Brain microvascular endothelial cell (primary cell): Measurements from ENCODE around the gene CDH26.

Experiments used
- DNase-seq: peaks from one replicate; pipeline ENCODE4 v3.0.0-alpha.2; 2020
- H3K27ac ChIP-seq: fragments of 250-450 bp; sonication (Bioruptor Pico); 2 replicates; pipeline ENCODE4 v1.5.1; 2020; ENCODE audit warnings: mild to moderate bottlenecking, moderate library complexity
- H3K27me3 ChIP-seq: fragments of 250-450 bp; sonication (Bioruptor Pico); replicated peaks from 2 replicates; pipeline ENCODE4 v1.5.1; 2020; ENCODE audit warnings: mild to moderate bottlenecking
- H3K36me3 ChIP-seq: fragments of 250-450 bp; sonication (Bioruptor Pico); replicated peaks from 2 replicates; pipeline ENCODE4 v1.5.1; 2020; ENCODE audit warnings: mild to moderate bottlenecking
- H3K4me3 ChIP-seq: 2 replicates; pipeline ENCODE4 v1.5.1; 2011; ENCODE audit warnings: low read depth, mild to moderate bottlenecking, control low read depth, low read length, moderate library complexity
- CTCF ChIP-seq: IDR thresholded peaks from 2 replicates; pipeline ENCODE4 v1.5.1; 2011; ENCODE audit warnings: low read depth, mild to moderate bottlenecking, moderate library complexity, low read length, control low read depth, inconsistent platforms; ENCODE audit errors: missing control alignments
- in situ Hi-C: cut with HindIII; loops from 2 replicates; pipeline ENCODE4 v1.10.0; 2017; ENCODE audit warnings: low sequenced_read_pairs, low pct_ligation_motif_present

The CDH26 gene

DNA sequence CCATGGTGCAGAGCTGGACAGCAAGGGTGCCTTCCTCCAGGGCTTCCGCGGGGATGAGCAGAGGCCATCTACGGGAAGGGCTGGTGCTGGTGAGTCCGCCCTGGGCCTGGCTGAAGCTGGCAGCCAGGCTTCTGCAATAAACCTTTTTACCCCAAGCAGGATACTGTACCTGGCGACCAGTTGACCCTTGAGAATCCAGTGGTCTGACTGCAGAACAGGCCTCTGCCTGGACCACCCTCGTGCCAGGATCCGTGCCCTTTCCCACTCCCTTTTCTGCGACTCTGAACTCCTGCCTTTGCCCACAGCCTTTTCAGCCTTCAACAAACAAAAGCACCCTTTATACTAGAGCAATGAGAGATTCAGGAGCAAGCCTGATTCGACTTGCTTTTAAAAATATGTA lies 18.9 kb downstream of the CDH26 start:
- DNase-seq, result no peak
- Histone ChIP-seq H3K27me3 (no peaks in the 10 kb centered on the region), H3K4me3 (no peak overlapping the region), H3K27ac (no peak overlapping the region), H3K36me3 (no peaks in the 10 kb centered on the region)
- TF ChIP-seq CTCF, result no peak
- in situ Hi-C loops, result no loop called here

DNA sequence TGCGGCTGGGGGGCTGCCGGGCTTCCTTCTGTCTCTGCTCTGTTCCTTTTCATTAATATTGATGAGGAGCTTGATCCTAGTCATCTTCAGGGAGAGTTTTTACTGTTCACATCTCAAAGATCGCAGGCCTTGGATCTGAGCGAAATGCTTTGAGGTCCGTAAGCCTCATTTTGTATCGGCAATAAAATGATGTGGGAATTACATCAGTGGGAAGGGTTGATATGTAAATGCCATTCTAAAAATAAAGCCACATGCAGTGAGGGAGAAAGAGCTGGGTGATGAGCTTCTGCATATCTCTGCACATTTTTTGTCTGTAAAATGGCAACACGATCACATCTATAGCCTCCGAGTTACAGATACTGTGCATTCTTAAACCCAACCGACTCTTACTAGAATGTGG lies 24.9 kb downstream of the CDH26 start:
- Histone ChIP-seq H3K27ac (no peak overlapping the region), H3K36me3 (no peaks in the 10 kb centered on the region), H3K4me3 (no peak overlapping the region), H3K27me3 (no peaks in the 10 kb centered on the region)
- no peak for TF ChIP-seq CTCF
- in situ Hi-C loops, result no loop called here
- DNase-seq, result no peak

GRCh38 chr20:59984541-59984940 lies 26.3 kb downstream of the CDH26 start:
- in situ Hi-C loops, result no loop called here
- Histone ChIP-seq H3K27ac (no peak overlapping the region), H3K36me3 (no peaks in the 10 kb centered on the region), H3K27me3 (no peaks in the 10 kb centered on the region), H3K4me3 (no peak overlapping the region)
- TF ChIP-seq CTCF, result no peak
- DNase-seq, result no peak

GRCh38 chr20:59985164-59985563 lies 26.9 kb downstream of the CDH26 start:
- H3K36me3 ChIP-seq, result no peaks in the 10 kb centered on the region
- no peak for DNase-seq
- H3K4me3 ChIP-seq, result no peak overlapping the region
- TF ChIP-seq CTCF, result no peak
- in situ Hi-C loops, result no loop called here
- H3K27me3 ChIP-seq, result no peaks in the 10 kb centered on the region
- no peak overlapping the region for H3K27ac ChIP-seq

DNA sequence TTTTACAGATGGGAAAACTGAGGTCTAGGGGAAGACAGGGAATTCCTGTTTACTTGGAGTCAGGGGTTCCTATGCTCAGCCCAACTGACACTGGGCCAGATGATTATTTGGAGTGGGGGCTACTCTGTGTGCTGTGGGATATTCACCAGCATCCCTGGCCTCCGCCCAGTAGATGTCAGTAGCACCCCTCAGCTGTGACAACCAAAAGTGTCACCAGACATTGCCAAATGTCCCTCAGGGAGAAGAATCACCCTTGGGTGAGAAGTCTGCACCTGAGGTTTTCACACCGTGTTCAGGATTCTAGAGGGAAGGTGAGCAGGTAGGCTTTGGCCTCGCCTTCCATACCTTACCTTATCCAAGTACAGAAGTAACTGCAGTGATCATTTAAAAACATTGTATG lies 27.6 kb downstream of the CDH26 start:
- H3K27me3 ChIP-seq, result no peaks in the 10 kb centered on the region
- DNase-seq, result no peak
- no peak for TF ChIP-seq CTCF
- H3K4me3 ChIP-seq, result no peak overlapping the region
- H3K36me3 ChIP-seq, result no peaks in the 10 kb centered on the region
- H3K27ac ChIP-seq, result no peak overlapping the region
- in situ Hi-C loops, result no loop called here

- in situ Hi-C loops, result no loop called here
- TF ChIP-seq CTCF, result no peak
- Histone ChIP-seq H3K27ac (no peak overlapping the region), H3K27me3 (no peaks in the 10 kb centered on the region), H3K36me3 (no peaks in the 10 kb centered on the region), H3K4me3 (no peak overlapping the region)
- no peak for DNase-seq
Observed at GRCh38 chr20:59987135-59987534, 28.9 kb downstream of the CDH26 start.
